Endothelial cell of umbilical vein (primary cell): ENCODE results near the gene LTO1. TPM values are rescaled to one million over a fixed set of nuclear protein-coding genes. Genes with fewer than 3 reads are reported as not detected.

ENCODE experiments used
- BruUV-seq: library from RNA; stranded (reverse); fragments of 400-500 nt; replicated peaks from 2 replicates; lab custom pipeline; 2021; lab: Mats Ljungman, UMichigan
- CTCF ChIA-PET: fragments of 300-600, 350-600 bp; sonication (Branson Sonifier 250); formaldehyde crosslinking; loops from one replicate; lab custom pipeline; 2021; ENCODE audit warnings: antibody characterized with exemption, inconsistent platforms; lab: Charles Lee
- POLR2A ChIA-PET: fragments of 300-600, 350-600 bp; sonication (Branson Sonifier 250); formaldehyde crosslinking; loops from one replicate; lab custom pipeline; 2021; ENCODE audit warnings: antibody characterized with exemption, inconsistent platforms; lab: Charles Lee
- DNase-seq: peaks from one replicate; pipeline ENCODE4 v3.0.0-alpha.2; 2011; ENCODE audit warnings: low read depth, low spot score
- FAIRE-seq: peaks from 2 replicates; lab custom pipeline; 2011; peaks lifted over from hg19 to GRCh38; lab: Jason Lieb, UNC
- H2AFZ ChIP-seq: 2 replicates; pipeline ENCODE4 v1.6.0; 2012; ENCODE audit warnings: low read depth, low read length, control low read depth, inconsistent platforms
- H3K27ac ChIP-seq: 2 replicates; pipeline ENCODE4 v1.5.1; 2011; ENCODE audit warnings: low read depth, mild to moderate bottlenecking, control low read depth, low read length, moderate library complexity; ENCODE audit not compliant: insufficient read depth
- H3K27me3 ChIP-seq, 2 experiments: 2 replicates each; pipeline versions ENCODE4 v1.6.0 to v1.6.1; 2011; ENCODE audit warnings: low read length in 2 of 2, mixed read lengths in 1 of 2; ENCODE audit not compliant: control insufficient read depth in 2 of 2, insufficient read depth in 2 of 2
- H3K36me3 ChIP-seq, 2 experiments: 2 replicates in 1 of 2; 3 replicates in 1 of 2; pipeline ENCODE4 v1.5.1; 2011; ENCODE audit warnings: low read length in 2 of 2, mild to moderate bottlenecking in 1 of 2, moderate library complexity in 1 of 2; ENCODE audit not compliant: control insufficient read depth in 2 of 2, insufficient read depth in 2 of 2; ENCODE audit errors: extremely low read depth in 1 of 2
- H3K4me1 ChIP-seq: 3 replicates; pipeline ENCODE4 v1.5.1; 2011; ENCODE audit warnings: mild to moderate bottlenecking, low read length; ENCODE audit not compliant: control insufficient read depth, insufficient read depth; ENCODE audit errors: extremely low read depth
- H3K4me2 ChIP-seq: 2 replicates; pipeline ENCODE4 v1.6.1; 2011; ENCODE audit warnings: low read length, control low read depth, mixed read lengths; ENCODE audit not compliant: insufficient read depth
- H3K4me3 ChIP-seq, 3 experiments: fragments of 200-600 bp in 1 of 3; sonication (generic), shearing (Covaris generic) in 1 of 3; replicated peaks in 1 of 3; 2 replicates each; pipeline ENCODE4 v1.5.1; 2011 to 2016; ENCODE audit warnings: control low read depth in 3 of 3, low read length in 3 of 3, mild to moderate bottlenecking in 2 of 3, inconsistent platforms in 1 of 3, low read depth in 1 of 3, moderate library complexity in 1 of 3; ENCODE audit not compliant: insufficient read depth in 1 of 3
- H3K79me2 ChIP-seq: 2 replicates; pipeline ENCODE4 v1.6.0; 2012; ENCODE audit warnings: low read length, inconsistent platforms; ENCODE audit not compliant: control insufficient read depth, insufficient read depth
- H3K9ac ChIP-seq: replicated peaks from 2 replicates; pipeline ENCODE3; 2011; ENCODE audit warnings: low read length, control low read depth; ENCODE audit not compliant: insufficient read depth; ENCODE audit errors: extremely low read depth
- H3K9me1 ChIP-seq: replicated peaks from 3 replicates; pipeline ENCODE4 v1.6.0; 2011; ENCODE audit warnings: mild to moderate bottlenecking, low read length; ENCODE audit not compliant: control insufficient read depth, insufficient read depth; ENCODE audit errors: extremely low read depth
- H3K9me3 ChIP-seq: replicated peaks from 2 replicates; pipeline ENCODE4 v1.5.1; 2012; ENCODE audit warnings: low read length, inconsistent platforms; ENCODE audit not compliant: control insufficient read depth, insufficient read depth
- H4K20me1 ChIP-seq: replicated peaks from 2 replicates; pipeline ENCODE3; 2011; ENCODE audit warnings: mild to moderate bottlenecking, low read length; ENCODE audit not compliant: control insufficient read depth, insufficient read depth; ENCODE audit errors: extremely low read depth
- CTCF ChIP-seq, 2 donors: IDR thresholded peaks; 1 replicate in 1 of 2; 2 replicates in 1 of 2; pipeline ENCODE4 v1.5.1; 2011; ENCODE audit warnings: low read length in 2 of 2, mild to moderate bottlenecking in 2 of 2, moderate library complexity in 2 of 2, control low read depth in 1 of 2, inconsistent platforms in 1 of 2, low read depth in 1 of 2; ENCODE audit not compliant: insufficient read depth in 1 of 2; ENCODE audit errors: extremely low read depth in 1 of 2
- EZH2 ChIP-seq: IDR thresholded peaks from 2 replicates; pipeline ENCODE4 v1.6.1; 2012; ENCODE audit warnings: borderline replicate concordance, low read depth, mild to moderate bottlenecking, moderate library complexity, low read length, inconsistent platforms; ENCODE audit not compliant: severe bottlenecking
- FOS ChIP-seq: IDR thresholded peaks from 2 replicates; pipeline ENCODE4 v1.6.1; 2011; ENCODE audit warnings: mild to moderate bottlenecking, low read length, moderate library complexity, borderline replicate concordance; ENCODE audit not compliant: insufficient read depth
- GATA2 ChIP-seq: IDR thresholded peaks from 2 replicates; pipeline ENCODE4 v1.7.0; 2011; ENCODE audit warnings: low read depth, mild to moderate bottlenecking, moderate library complexity, mixed read lengths, low read length; ENCODE audit not compliant: insufficient read length, insufficient read depth
- JUN ChIP-seq: IDR thresholded peaks from 2 replicates; pipeline ENCODE4 v1.6.1; 2011; ENCODE audit warnings: borderline replicate concordance, low read depth; ENCODE audit not compliant: insufficient read length, insufficient read depth
- MAX ChIP-seq: IDR thresholded peaks from 2 replicates; pipeline ENCODE4 v1.6.1; 2011; ENCODE audit not compliant: insufficient read depth, insufficient read length
- MYC ChIP-seq: IDR thresholded peaks from one replicate; pipeline ENCODE4 v1.6.1; 2011; ENCODE audit warnings: mild to moderate bottlenecking, low read depth, low read length
- POLR2A ChIP-seq: IDR thresholded peaks from 2 replicates; pipeline ENCODE4 v1.6.1; 2012; ENCODE audit warnings: low read depth, mild to moderate bottlenecking, control low read depth, low read length
- POLR2AphosphoS5 ChIP-seq: IDR thresholded peaks from 2 replicates; pipeline ENCODE4 v1.6.1; 2012; ENCODE audit warnings: low read depth, mild to moderate bottlenecking, control low read depth, low read length, moderate library complexity; ENCODE audit not compliant: insufficient read depth
- dilution Hi-C: fragments of 300-500 bp; cut with MboI; formaldehyde crosslinking; loops from one replicate; pipeline ENCODE4 v1.15.0; 2019; ENCODE audit warnings: low sequenced_read_pairs; ENCODE audit not compliant: extremely low pct_ligation_motif_present
- intact Hi-C: fragments of 100-400 bp; cut with micrococcal nuclease; formaldehyde crosslinking; loops from one replicate; pipeline ENCODE4 v1.10.0; 2022
- polyA plus RNA-seq, 4 experiments: library from polyadenylated mRNA; depleted of rRNA in 3 of 4; stranded (reverse) in 3 of 4; unstranded in 1 of 4; fragments of >200 nt; gene quantifications; 2 replicates each; pipeline versions ENCODE4 v1.2.1 to v1.2.3, GENCODE V29; 2011 to 2012; ENCODE audit warnings: missing spikeins in 1 of 4
- total RNA-seq: library from RNA; stranded (reverse); gene quantifications from 2 replicates; pipeline ENCODE4 v1.2.3, GENCODE V29; 2021

Gene LTO1
- total and polyA plus RNA-seq, 2 donors (not counting 3 experiments of a cell fraction or from before 2014, with no cell fraction given) = 26.8 to 30.9 TPM

- CTCF ChIA-PET = interaction anchor here (0.9 kb wide), 2 partner anchors 344 to 531 kb away, joined by 3 read pairs; no protein-coding TSS in a partner anchor
- FAIRE-seq = peak; percentile 75
Measured at GRCh38 chr11:69636512-69637197, 38.5 kb downstream of the LTO1 start.

More at GRCh38 chr11:69636512-69637197, 38.5 kb downstream of the LTO1 start:
- H3K9ac ChIP-seq = peak overlapping the region; percentile 27
- no peaks in the 10 kb centered on the region for H3K27me3 ChIP-seq
- DNase-seq = peak; percentile 66
- peak overlapping the region; percentile 30 for H2AFZ ChIP-seq
- H3K9me1 ChIP-seq = no peaks in the 10 kb centered on the region
- H3K79me2 ChIP-seq = peaks cover 16% of the 10 kb centered on the region
- no peaks in the 10 kb centered on the region for H4K20me1 ChIP-seq
- dilution Hi-C loops = no loop called here
- peak overlapping the region; percentile 4 for H3K4me2 ChIP-seq
- H3K9me3 ChIP-seq = no peaks in the 10 kb centered on the region
- H3K4me1 ChIP-seq = peaks cover 28% of the 10 kb centered on the region
- POLR2A ChIA-PET = no interaction called here
- intact Hi-C loops = no loop called here
- peak overlapping the region in 1 of 3 experiments; percentile 27 for H3K4me3 ChIP-seq
- TF ChIP-seq EZH2 = no peak
- peak; percentile 99 for TF ChIP-seq MAX
- no peak for TF ChIP-seq GATA2
- TF ChIP-seq MYC = peak; percentile 94
- no peak for TF ChIP-seq FOS
- TF ChIP-seq CTCF (IDR thresholded peaks at IDR 0.05; ENCODE audit: extremely low read depth in 1 of 2, insufficient read depth in 1 of 2, low read depth in 1 of 2, low read length in 2 of 2) = no peak
- peak; percentile 68 for TF ChIP-seq POLR2AphosphoS5
- no peak for TF ChIP-seq POLR2A
- TF ChIP-seq JUN = no peak
- BruUV-seq = no TSS peak
- H3K36me3 ChIP-seq = no peaks in the 10 kb centered on the region
- H3K27ac ChIP-seq = no peak overlapping the region
